ENCODE results near the gene ANO5. TPM values are rescaled to one million over a fixed set of nuclear protein-coding genes. Genes with fewer than 3 reads are reported as not detected.
A peak's percentile ranks its signal among the peaks of the same experiment; 100 is the strongest.

ANO5 gene
- total and polyA plus RNA-seq, 2 of the 8 experiments (the other 6 are each of a cell fraction or from before 2014, with no cell fraction given) = 2.6 to 5.0 TPM

DNA sequence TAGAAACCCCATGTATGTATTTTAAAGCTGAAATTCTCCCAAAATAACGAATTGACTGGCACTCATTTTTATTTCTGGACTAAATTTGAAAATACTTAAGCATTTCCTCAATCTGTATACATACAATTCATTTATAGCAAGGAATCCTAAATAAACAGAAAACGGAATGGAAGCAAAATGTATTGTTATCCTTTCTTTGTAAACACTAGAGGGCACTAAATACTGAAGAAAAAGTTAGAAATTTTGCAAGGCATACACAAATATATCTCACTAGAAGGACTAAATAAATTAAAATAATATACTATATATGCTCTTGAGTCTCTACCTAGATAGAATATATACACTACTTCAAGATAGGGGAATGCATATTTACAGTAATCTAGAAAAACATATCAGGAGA lies 23.1 kb upstream of the ANO5 start:
- no peak overlapping the region for H2BK20ac ChIP-seq (ENCODE audit: low read length)
- no peak overlapping the region for H4K5ac ChIP-seq (ENCODE audit: insufficient read length, low read depth, low read length)
- no peaks in the 10 kb centered on the region for H4K20me1 ChIP-seq (replicated peaks in 1 of 2; ENCODE audit: control insufficient read depth in 1 of 2, insufficient read depth in 2 of 2, low read length in 2 of 2)
- no peak overlapping the region for H2AFZ ChIP-seq (ENCODE audit: low read length)
- TF ChIP-seq, protein P1, sequence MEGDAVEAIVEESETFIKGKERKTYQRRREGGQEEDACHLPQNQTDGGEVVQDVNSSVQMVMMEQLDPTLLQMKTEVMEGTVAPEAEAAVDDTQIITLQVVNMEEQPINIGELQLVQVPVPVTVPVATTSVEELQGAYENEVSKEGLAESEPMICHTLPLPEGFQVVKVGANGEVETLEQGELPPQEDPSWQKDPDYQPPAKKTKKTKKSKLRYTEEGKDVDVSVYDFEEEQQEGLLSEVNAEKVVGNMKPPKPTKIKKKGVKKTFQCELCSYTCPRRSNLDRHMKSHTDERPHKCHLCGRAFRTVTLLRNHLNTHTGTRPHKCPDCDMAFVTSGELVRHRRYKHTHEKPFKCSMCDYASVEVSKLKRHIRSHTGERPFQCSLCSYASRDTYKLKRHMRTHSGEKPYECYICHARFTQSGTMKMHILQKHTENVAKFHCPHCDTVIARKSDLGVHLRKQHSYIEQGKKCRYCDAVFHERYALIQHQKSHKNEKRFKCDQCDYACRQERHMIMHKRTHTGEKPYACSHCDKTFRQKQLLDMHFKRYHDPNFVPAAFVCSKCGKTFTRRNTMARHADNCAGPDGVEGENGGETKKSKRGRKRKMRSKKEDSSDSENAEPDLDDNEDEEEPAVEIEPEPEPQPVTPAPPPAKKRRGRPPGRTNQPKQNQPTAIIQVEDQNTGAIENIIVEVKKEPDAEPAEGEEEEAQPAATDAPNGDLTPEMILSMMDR (IDR thresholded peaks at IDR 0.05; ENCODE audit: control extremely low read depth in 1 of 3, insufficient read depth in 1 of 3, low read depth in 1 of 3, low read length in 3 of 3) = peak in 2 of 3 experiments; percentile 7 to 17; a peak in 2 of 4 replicates
- TF ChIP-seq EP300 (IDR thresholded peaks at IDR 0.05; ENCODE audit: borderline replicate concordance in 1 of 2, low read depth in 2 of 2, low read length in 2 of 2) (no peak), RAD21 (IDR thresholded peaks at IDR 0.05 in 1 of 2, conservative IDR thresholded peaks at IDR 0.05 in 1 of 2; ENCODE audit: low read depth in 2 of 2, low read length in 2 of 2) (peak in 1 of 2 experiments; percentile 41; a peak in 3 of 4 replicates)
- H3K27ac ChIP-seq (ENCODE audit: low read depth, low read length) = no peak overlapping the region
- no peak overlapping the region for H4K8ac ChIP-seq (ENCODE audit: extremely low read depth, insufficient read depth, low read length)
- no peaks in the 10 kb centered on the region for H3K4me1 ChIP-seq (replicated peaks in 1 of 4; ENCODE audit: control insufficient read depth in 3 of 4, insufficient read depth in 4 of 4, low read length in 3 of 4)
- no peaks in the 10 kb centered on the region for H3K79me1 ChIP-seq (ENCODE audit: low read depth, low read length)
- no peak overlapping the region for H2BK12ac ChIP-seq (ENCODE audit: low read depth, low read length)
- no peak overlapping the region for H3K56ac ChIP-seq (replicated peaks; ENCODE audit: insufficient read length, low read depth, low read length)
- no peak overlapping the region for H3K18ac ChIP-seq (ENCODE audit: extremely low read depth, low read length)
- no peak for DNase-seq (ENCODE audit: low read depth in 1 of 2, low spot score in 2 of 2)
- no peak overlapping the region for H3K23ac ChIP-seq (ENCODE audit: insufficient read length)
- H3K4me3 ChIP-seq (ENCODE audit: extremely low read depth in 1 of 4, insufficient read depth in 2 of 4, low read depth in 3 of 4, low read length in 4 of 4) = no peak overlapping the region
- no peak for FAIRE-seq
- H4K91ac ChIP-seq (replicated peaks; ENCODE audit: insufficient read length, low read length) = no peak overlapping the region
- H3K9me3 ChIP-seq (ENCODE audit: insufficient read depth in 2 of 2, low read depth in 1 of 2, low read length in 1 of 2) = no peaks in the 10 kb centered on the region
- H2BK15ac ChIP-seq (ENCODE audit: low read length) = no peak overlapping the region
- ChIA-PET POLR2A (ENCODE audit: partially characterized antibody) (no interaction called here), CTCF (ENCODE audit: partially characterized antibody) (interaction anchor here (0.7 to 4.0 kb wide), 19 partner anchors 9 to 618 kb away, joined by 3 to 23 read pairs (median 3); no protein-coding TSS in a partner anchor)
- no peak overlapping the region for H2BK120ac ChIP-seq (replicated peaks; ENCODE audit: low read depth, low read length)
- H3K27me3 ChIP-seq (replicated peaks in 1 of 4; ENCODE audit: control insufficient read depth in 3 of 4, extremely low read depth in 1 of 4, insufficient read depth in 3 of 4, low read length in 3 of 4) = no peaks in the 10 kb centered on the region
- no peaks in the 10 kb centered on the region for H3K79me2 ChIP-seq (ENCODE audit: control insufficient read depth in 1 of 2, insufficient read depth in 2 of 2, low read length in 2 of 2)
- H3K36me3 ChIP-seq (ENCODE audit: control insufficient read depth in 2 of 4, insufficient read depth in 4 of 4, low read length in 3 of 4) = no peaks in the 10 kb centered on the region
- WGBS, 2 experiments (ENCODE audit: extremely low coverage in 1 of 2, insufficient coverage in 1 of 2, insufficient read length in 1 of 2, insufficient replicate concordance in 2 of 2, low coverage in 1 of 2, low lambda C conversion rate in 2 of 2, missing lambda C conversion rate in 1 of 2) = 9% methylated on average over 2 of the region's 2 CpGs; no CpG with 5 or more reads in 1 of the 2 experiments
- H3K23me2 ChIP-seq (ENCODE audit: low read depth, low read length) = no peaks in the 10 kb centered on the region
- no peak overlapping the region for H3K14ac ChIP-seq (ENCODE audit: insufficient read length)
- no peak overlapping the region for H3K9ac ChIP-seq (replicated peaks in 1 of 4; ENCODE audit: extremely low read depth in 1 of 4, low read depth in 3 of 4, low read length in 3 of 4)
- H2BK5ac ChIP-seq (ENCODE audit: low read depth, low read length) = no peak overlapping the region
- no peak overlapping the region for H3K4ac ChIP-seq (replicated peaks; ENCODE audit: insufficient read length, low read depth, low read length)
- no peak overlapping the region for H3K4me2 ChIP-seq (ENCODE audit: insufficient read depth in 1 of 2, low read depth in 2 of 2, low read length in 2 of 2)
- H2AK5ac ChIP-seq (ENCODE audit: low read depth, low read length) = no peak overlapping the region

All from H1 (cell line).